ENCODE results near the gene GRXCR1.

DNA sequence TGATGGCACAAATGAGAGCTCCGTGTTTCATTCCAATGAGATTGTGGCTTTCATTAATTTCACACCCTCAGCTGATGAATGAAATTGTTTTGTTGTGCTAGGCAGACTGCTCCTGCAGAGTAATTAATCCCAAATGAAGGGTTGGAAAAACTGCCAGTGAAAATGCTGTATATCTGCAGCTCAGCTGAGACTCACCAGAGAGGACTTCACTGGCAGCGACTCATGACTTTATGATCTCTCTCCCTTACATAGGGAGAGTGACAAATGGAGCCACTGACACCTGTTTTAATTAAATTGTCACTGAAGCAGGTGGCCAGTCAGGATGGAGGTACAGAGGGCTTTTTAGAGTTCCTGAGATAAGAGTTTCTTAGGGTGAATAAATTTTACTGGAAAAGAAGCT lies 24.8 kb downstream of the GRXCR1 start:
- no peak for TF ChIP-seq CTCF (conservative IDR thresholded peaks at IDR 0.05; ENCODE audit: low read depth, low read length)
- TF ChIP-seq, protein P1, sequence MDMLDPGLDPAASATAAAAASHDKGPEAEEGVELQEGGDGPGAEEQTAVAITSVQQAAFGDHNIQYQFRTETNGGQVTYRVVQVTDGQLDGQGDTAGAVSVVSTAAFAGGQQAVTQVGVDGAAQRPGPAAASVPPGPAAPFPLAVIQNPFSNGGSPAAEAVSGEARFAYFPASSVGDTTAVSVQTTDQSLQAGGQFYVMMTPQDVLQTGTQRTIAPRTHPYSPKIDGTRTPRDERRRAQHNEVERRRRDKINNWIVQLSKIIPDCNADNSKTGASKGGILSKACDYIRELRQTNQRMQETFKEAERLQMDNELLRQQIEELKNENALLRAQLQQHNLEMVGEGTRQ (IDR thresholded peaks at IDR 0.05; ENCODE audit: low read depth, low read length): no peak

Data from IMR-90 (cell line).